Mesenchymal stem cell (in vitro differentiated cells and primary cell): ENCODE measurements around the gene DCPS.

ENCODE experiments used
- DNase-seq: peaks from one replicate; pipeline ENCODE4 v3.0.0-alpha.2; 2013
- H2AFZ ChIP-seq: one replicate; pipeline ENCODE4 v1.6.1; 2013; ENCODE audit warnings: low read depth, mild to moderate bottlenecking, control low read depth, inconsistent platforms, low read length, moderate library complexity
- H2AK5ac ChIP-seq: 2 replicates; pipeline ENCODE4 v1.6.1; 2013; ENCODE audit warnings: low read length, moderate library complexity, mild to moderate bottlenecking, inconsistent platforms; ENCODE audit not compliant: severe bottlenecking
- H2BK120ac ChIP-seq: one replicate; pipeline ENCODE4 v1.6.1; 2013; ENCODE audit warnings: low read depth, mild to moderate bottlenecking, inconsistent platforms, low read length, moderate library complexity
- H2BK12ac ChIP-seq, 2 experiments: one replicate each; pipeline ENCODE4 v1.6.1; 2013; ENCODE audit warnings: inconsistent platforms in 2 of 2, low read length in 2 of 2, mild to moderate bottlenecking in 2 of 2, moderate library complexity in 2 of 2, control low read depth in 1 of 2
- H2BK15ac ChIP-seq: one replicate; pipeline ENCODE4 v1.6.1; 2013; ENCODE audit warnings: mild to moderate bottlenecking, low read depth, inconsistent platforms; ENCODE audit not compliant: poor library complexity, severe bottlenecking
- H2BK5ac ChIP-seq: 2 replicates; pipeline ENCODE4 v1.6.1; 2013; ENCODE audit warnings: low read depth, mild to moderate bottlenecking, low read length, control low read depth, inconsistent platforms; ENCODE audit not compliant: poor library complexity, severe bottlenecking
- H3K14ac ChIP-seq, 2 experiments: one replicate each; pipeline ENCODE4 v1.6.1; 2013; ENCODE audit warnings: inconsistent platforms in 2 of 2, low read length in 2 of 2, control low read depth in 1 of 2, mild to moderate bottlenecking in 1 of 2, moderate library complexity in 1 of 2
- H3K18ac ChIP-seq, 2 experiments: one replicate each; pipeline ENCODE4 v1.6.1; 2013; ENCODE audit warnings: inconsistent platforms in 2 of 2, low read length in 2 of 2, control low read depth in 1 of 2, low read depth in 1 of 2, mild to moderate bottlenecking in 1 of 2
- H3K23ac ChIP-seq, 2 experiments: one replicate each; pipeline ENCODE4 v1.6.1; 2013; ENCODE audit warnings: inconsistent platforms in 2 of 2, low read length in 2 of 2, mild to moderate bottlenecking in 2 of 2, moderate library complexity in 2 of 2, control low read depth in 1 of 2
- H3K27ac ChIP-seq: 2 replicates; pipeline ENCODE4 v1.5.1; 2013; ENCODE audit warnings: mild to moderate bottlenecking, moderate library complexity, low read length, control low read depth, inconsistent platforms; ENCODE audit not compliant: poor library complexity, severe bottlenecking
- H3K27me3 ChIP-seq, 2 experiments: 2 replicates each; pipeline versions ENCODE4 v1.6.1 to v1.7.0; 2013; ENCODE audit warnings: low read length in 2 of 2, mild to moderate bottlenecking in 2 of 2, moderate library complexity in 2 of 2, control low read depth in 1 of 2, inconsistent platforms in 1 of 2; ENCODE audit not compliant: control insufficient read depth in 1 of 2, insufficient read depth in 1 of 2
- H3K36me3 ChIP-seq, 2 experiments: 2 replicates each; pipeline versions ENCODE4 v1.6.1 to v1.7.0; 2013; ENCODE audit warnings: low read length in 2 of 2, control low read depth in 1 of 2, inconsistent platforms in 1 of 2, low read depth in 1 of 2, mild to moderate bottlenecking in 1 of 2; ENCODE audit not compliant: insufficient read depth in 2 of 2, control insufficient read depth in 1 of 2
- H3K4ac ChIP-seq, 2 experiments: one replicate each; pipeline ENCODE4 v1.6.1; 2013; ENCODE audit warnings: inconsistent platforms in 2 of 2, low read length in 2 of 2, mild to moderate bottlenecking in 2 of 2, moderate library complexity in 2 of 2, control low read depth in 1 of 2, low read depth in 1 of 2
- H3K4me1 ChIP-seq: 2 replicates; pipeline ENCODE4 v1.6.1; 2013; ENCODE audit warnings: low read depth, low read length, control low read depth; ENCODE audit not compliant: control insufficient read depth, insufficient read depth
- H3K4me2 ChIP-seq: 2 replicates; pipeline ENCODE4 v1.6.1; 2013; ENCODE audit warnings: low read length, mild to moderate bottlenecking, inconsistent platforms; ENCODE audit not compliant: poor library complexity, severe bottlenecking
- H3K4me3 ChIP-seq, 2 experiments: 2 replicates each; pipeline versions ENCODE4 v1.5.1 to v1.7.0; 2013; ENCODE audit warnings: low read length in 2 of 2, mild to moderate bottlenecking in 2 of 2, control low read depth in 1 of 2, low read depth in 1 of 2; ENCODE audit not compliant: insufficient read depth in 1 of 2
- H3K79me1 ChIP-seq: replicated peaks from 2 replicates; pipeline ENCODE4 v1.6.1; 2013; ENCODE audit warnings: mild to moderate bottlenecking, control low read depth, low read length, inconsistent platforms; ENCODE audit not compliant: poor library complexity, severe bottlenecking
- H3K9ac ChIP-seq: 2 replicates; pipeline ENCODE4 v1.7.0; 2013; ENCODE audit warnings: mild to moderate bottlenecking, low read length, moderate library complexity
- H3K9me3 ChIP-seq: 2 replicates; pipeline ENCODE4 v1.7.0; 2013; ENCODE audit warnings: mild to moderate bottlenecking, low read length; ENCODE audit not compliant: control insufficient read depth
- H4K8ac ChIP-seq: one replicate; pipeline ENCODE4 v1.6.1; 2013; ENCODE audit warnings: inconsistent platforms, mild to moderate bottlenecking, low read length, moderate library complexity
- H4K91ac ChIP-seq: one replicate; pipeline ENCODE4 v1.6.1; 2013; ENCODE audit warnings: mild to moderate bottlenecking, low read length, inconsistent platforms
- WGBS: methylation state at CpG from one replicate; pipeline ENCODE4 v1.1.7; 2013; ENCODE audit warnings: mixed read lengths; 5-methylcytosine and 5-hydroxymethylcytosine counted together

Gene DCPS

DNA sequence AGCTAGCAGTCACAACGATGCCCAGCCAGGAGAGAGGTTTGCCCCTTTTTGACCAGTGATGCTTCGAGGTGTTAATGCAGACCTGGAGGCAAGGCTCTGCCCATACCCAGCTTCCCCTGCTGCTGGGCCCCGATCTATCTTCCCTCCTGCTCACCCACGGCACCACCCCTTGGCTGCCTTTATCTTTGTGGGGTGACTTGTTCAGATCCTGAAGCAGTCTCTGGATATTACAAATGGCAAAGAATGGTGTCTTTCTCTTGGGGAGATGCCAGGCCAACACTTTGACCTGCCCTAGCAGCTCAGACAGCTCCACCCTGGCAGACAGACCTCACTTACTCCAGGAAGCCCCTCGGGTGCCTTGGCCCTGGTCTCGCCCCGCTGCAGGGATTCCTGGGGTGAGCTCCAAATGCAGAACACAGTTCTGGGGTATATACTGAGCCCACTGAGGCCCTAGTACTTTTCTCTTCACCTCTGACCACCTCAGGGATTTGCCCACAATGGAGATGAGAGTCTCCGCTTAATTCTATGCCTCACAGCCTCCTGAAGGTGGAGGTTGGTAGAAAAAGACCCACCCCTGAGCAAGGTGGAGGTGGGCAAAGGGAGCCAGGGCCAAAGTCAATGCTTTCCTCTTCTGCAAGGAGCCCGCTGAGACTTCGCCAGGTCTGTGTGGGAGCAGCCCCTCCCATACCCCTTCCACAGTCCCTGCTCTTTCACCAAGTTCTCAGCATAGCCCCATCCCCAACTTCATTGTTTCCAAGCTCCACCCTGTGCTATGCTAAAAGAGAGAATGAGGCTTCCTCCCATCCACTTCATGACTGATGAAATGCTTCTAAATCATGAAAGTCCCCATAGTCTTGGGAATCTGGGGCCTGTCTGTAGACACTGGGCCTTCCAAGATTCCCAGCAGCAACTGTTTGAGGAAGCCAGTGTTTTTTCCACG is 40.6 kb downstream of the DCPS start:
- H3K14ac ChIP-seq, result no peak overlapping the region
- H3K27ac ChIP-seq, result no peak overlapping the region
- no peak overlapping the region for H2BK5ac ChIP-seq
- no peaks in the 10 kb centered on the region for H3K9me3 ChIP-seq
- H4K8ac ChIP-seq, result no peak overlapping the region
- no peak overlapping the region for H2AK5ac ChIP-seq
- H3K18ac ChIP-seq, result peak overlapping the region; percentile 6 to 49
- H3K9ac ChIP-seq, result no peak overlapping the region
- peak overlapping the region in 1 of 2 experiments; percentile 57 for H2BK12ac ChIP-seq
- no peak overlapping the region for H3K23ac ChIP-seq
- peaks cover 17% of the 10 kb centered on the region for H3K79me1 ChIP-seq
- WGBS, result 98% methylated on average over 10 of the region's 11 CpGs
- H3K4ac ChIP-seq, result no peak overlapping the region
- H2BK120ac ChIP-seq, result no peak overlapping the region
- no peak overlapping the region for H3K4me2 ChIP-seq
- peaks cover 24 to 37% of the 10 kb centered on the region in 2 experiments for H3K36me3 ChIP-seq
- no peak overlapping the region for H2BK15ac ChIP-seq
- peak overlapping the region; percentile 9 for H4K91ac ChIP-seq
- peaks cover 28% of the 10 kb centered on the region for H3K4me1 ChIP-seq
- DNase-seq, result no peak
- no peak overlapping the region for H2AFZ ChIP-seq
- no peaks in the 10 kb centered on the region for H3K27me3 ChIP-seq
- no peak overlapping the region for H3K4me3 ChIP-seq

- Histone ChIP-seq H2AK5ac (no peak overlapping the region), H3K36me3 (peaks cover 24 to 32% of the 10 kb centered on the region in 2 experiments), H3K4ac (peak overlapping the region in 1 of 2 experiments; percentile 15), H3K4me2 (no peak overlapping the region), H2AFZ (no peak overlapping the region), H2BK120ac (peak overlapping the region; percentile 42), H3K27ac (no peak overlapping the region), H3K4me1 (peaks cover 25% of the 10 kb centered on the region), H3K14ac (peak overlapping the region in 1 of 2 experiments; percentile 73), H3K23ac (no peak overlapping the region), H3K9me3 (no peaks in the 10 kb centered on the region), H3K9ac (peak overlapping the region; percentile 77), H4K91ac (peak overlapping the region; percentile 88), H4K8ac (peak overlapping the region; percentile 19), H3K27me3 (no peaks in the 10 kb centered on the region), H2BK5ac (no peak overlapping the region), H2BK12ac (peak overlapping the region; percentile 17 to 65), H3K18ac (peak overlapping the region in 1 of 2 experiments; percentile 52), H3K4me3 (no peak overlapping the region), H3K79me1 (peaks cover 19% of the 10 kb centered on the region), H2BK15ac (no peak overlapping the region)
- 96% methylated on average over 14 of the region's 16 CpGs for WGBS
- DNase-seq, result no peak
Measured at GRCh38 chr11:126345283-126345682, 41.4 kb downstream of the DCPS start.

GRCh38 chr11:126345759-126346585 is 42.1 kb downstream of the DCPS start:
- no peak overlapping the region for H3K23ac ChIP-seq
- no peak overlapping the region for H2AK5ac ChIP-seq
- H3K4me2 ChIP-seq, result no peak overlapping the region
- peak overlapping the region; percentile 42 for H2BK120ac ChIP-seq
- no peak overlapping the region for H2AFZ ChIP-seq
- no peak overlapping the region for H3K27ac ChIP-seq
- peak overlapping the region; percentile 77 for H3K9ac ChIP-seq
- H3K14ac ChIP-seq, result peak overlapping the region in 1 of 2 experiments; percentile 58
- H3K36me3 ChIP-seq, result peaks cover 24 to 32% of the 10 kb centered on the region in 2 experiments
- H2BK15ac ChIP-seq, result no peak overlapping the region
- H3K4me1 ChIP-seq, result peaks cover 25% of the 10 kb centered on the region
- no peak overlapping the region for H2BK5ac ChIP-seq
- peak overlapping the region; percentile 75 for H4K8ac ChIP-seq
- WGBS, result 46% methylated on average over 17 of the region's 17 CpGs
- H3K27me3 ChIP-seq, result no peaks in the 10 kb centered on the region
- H3K4ac ChIP-seq, result peak overlapping the region; percentile 6 to 82
- no peaks in the 10 kb centered on the region for H3K9me3 ChIP-seq
- H3K4me3 ChIP-seq, result peak overlapping the region in 1 of 2 experiments; percentile 26
- peaks cover 25% of the 10 kb centered on the region for H3K79me1 ChIP-seq
- peak overlapping the region; percentile 80 for H4K91ac ChIP-seq
- DNase-seq, result peak; percentile 76
- H3K18ac ChIP-seq, result peak overlapping the region; percentile 40 to 52
- peak overlapping the region; percentile 49 to 81 for H2BK12ac ChIP-seq
